ENCODE results near the gene ARHGAP30.
"Not testable (repeated sequence)": the region's sequence is repeated elsewhere in the genome, so short reads cannot be mapped to it uniquely, and the experiment has no call there.

ARHGAP30 gene

GRCh38 chr1:161073474-161074121, 3.9 kb upstream of the ARHGAP30 start:
- DNase-seq (ENCODE audit: low read depth in 4 of 4, low spot score in 1 of 4): no peak

- DNase-seq (ENCODE audit: low read depth in 4 of 4, low spot score in 1 of 4): no peak
These were observed 3.2 kb upstream of the ARHGAP30 start for GRCh38 chr1:161072751-161073449.

- DNase-seq (ENCODE audit: low read depth in 4 of 4, low spot score in 1 of 4): peak in 1 of 4 experiments; percentile 24
These were observed 2.2 kb upstream of the ARHGAP30 start for GRCh38 chr1:161071886-161072371.

GRCh38 chr1:161070761-161071160, 1.1 kb upstream of the ARHGAP30 start:
- DNase-seq (ENCODE audit: low read depth in 4 of 4, low spot score in 1 of 4): no peak

- no peak for DNase-seq (ENCODE audit: low read depth in 4 of 4, low spot score in 1 of 4)
These were observed 450 bp downstream of the ARHGAP30 start for GRCh38 chr1:161069241-161069640.

GRCh38 chr1:161068306-161069234, 1.1 kb downstream of the ARHGAP30 start:
- DNase-seq (ENCODE audit: low read depth in 4 of 4, low spot score in 1 of 4): peak in 3 of 4 experiments; percentile 47 to 78 (median 65)

- no peak for DNase-seq (ENCODE audit: low read depth in 4 of 4, low spot score in 1 of 4)
These were observed 3.0 kb downstream of the ARHGAP30 start for GRCh38 chr1:161066694-161067093.

GRCh38 chr1:161065681-161066080, 4.0 kb downstream of the ARHGAP30 start:
- DNase-seq (ENCODE audit: low read depth in 4 of 4, low spot score in 1 of 4): not testable (repeated sequence)

DNA sequence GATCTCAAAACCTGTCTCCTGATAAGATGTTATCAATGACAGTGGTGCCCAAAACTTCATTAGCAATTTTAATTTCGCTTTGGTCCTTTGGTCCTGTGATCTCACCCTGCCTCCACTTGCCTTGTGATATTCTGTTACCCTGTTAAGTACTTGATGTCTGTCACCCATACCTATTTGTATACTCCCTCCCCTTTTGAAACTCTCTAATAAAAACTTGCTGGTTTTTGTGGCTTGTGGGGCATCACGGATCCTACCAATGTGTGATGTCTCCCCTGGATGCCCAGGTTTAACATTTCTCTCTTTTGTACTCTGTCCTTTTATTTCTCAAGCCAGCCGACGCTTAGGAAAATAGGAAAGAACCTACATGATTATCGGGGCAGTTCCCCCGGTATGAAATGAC, 5.8 kb downstream of the ARHGAP30 start:
- not testable (repeated sequence) for DNase-seq (ENCODE audit: low read depth in 4 of 4, low spot score in 1 of 4)

GRCh38 chr1:161061419-161061818, 8.3 kb downstream of the ARHGAP30 start:
- DNase-seq (ENCODE audit: low read depth in 4 of 4, low spot score in 1 of 4): no peak

DNA sequence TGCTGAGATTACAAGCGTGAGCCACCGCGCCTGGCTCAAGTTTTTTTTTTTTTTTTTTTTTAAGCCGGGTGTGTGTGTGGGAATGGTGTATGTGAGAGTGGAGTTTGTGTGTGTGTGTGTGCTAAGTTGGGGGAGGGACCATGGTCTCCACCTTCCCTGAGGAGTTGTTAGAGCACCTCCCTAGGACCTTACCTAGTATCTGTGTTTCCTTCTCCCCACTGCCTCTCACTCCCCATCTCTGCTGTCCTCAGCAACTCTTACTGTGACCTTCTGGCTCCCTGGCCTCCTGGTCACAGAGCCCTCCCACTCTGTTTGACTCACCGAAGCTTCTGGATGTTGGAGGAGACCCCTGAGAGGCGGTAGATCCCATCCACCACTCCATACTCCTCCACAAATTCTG, 10.4 kb downstream of the ARHGAP30 start:
- no peak for DNase-seq (ENCODE audit: low read depth in 4 of 4, low spot score in 1 of 4)

GRCh38 chr1:161054805-161055204, 14.9 kb downstream of the ARHGAP30 start:
- DNase-seq (ENCODE audit: low read depth in 4 of 4, low spot score in 1 of 4): no peak

DNA sequence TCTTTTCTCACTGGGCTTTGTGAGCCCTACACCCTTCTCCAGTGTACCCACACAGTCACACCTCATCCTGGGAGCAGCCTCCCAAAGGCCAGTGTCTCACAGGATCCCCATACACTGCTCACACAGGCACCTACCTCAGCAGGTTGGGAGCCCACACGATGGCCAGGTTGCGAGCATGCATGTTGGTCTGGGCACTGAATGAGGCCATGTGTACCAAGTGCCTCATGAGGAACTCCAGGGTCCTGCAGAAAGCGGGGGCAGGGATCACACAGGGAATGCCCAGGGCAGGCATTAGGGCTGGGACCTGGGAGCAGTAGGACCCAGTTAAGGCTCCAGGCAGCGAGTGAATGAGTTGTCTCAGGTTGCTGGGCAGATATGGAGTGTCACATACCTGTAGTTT, 15.5 kb downstream of the ARHGAP30 start:
- DNase-seq (ENCODE audit: low read depth in 4 of 4, low spot score in 1 of 4): no peak

DNA sequence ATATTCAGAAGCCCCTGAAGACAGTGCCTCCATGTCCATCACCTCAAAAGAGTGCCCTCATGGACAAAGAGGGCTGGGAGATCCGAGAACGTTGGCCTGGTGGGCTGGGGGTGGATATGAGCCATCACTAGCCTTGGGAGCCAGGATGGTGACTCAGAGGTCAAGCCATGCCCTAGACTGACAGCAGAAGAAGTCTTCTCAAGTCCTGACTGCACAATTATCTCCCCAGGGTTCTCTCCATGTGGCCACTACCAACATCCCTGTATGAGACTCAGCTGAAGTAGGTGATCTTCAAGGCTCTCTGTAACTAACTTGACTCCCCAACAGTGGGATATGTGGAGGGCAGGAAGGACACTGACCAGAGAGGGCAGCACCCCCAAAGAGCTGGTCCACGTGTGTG, 16.8 kb downstream of the ARHGAP30 start:
- DNase-seq (ENCODE audit: low read depth in 4 of 4, low spot score in 1 of 4): no peak

- DNase-seq (ENCODE audit: low read depth in 4 of 4, low spot score in 1 of 4): no peak
These were observed 18.5 kb downstream of the ARHGAP30 start for GRCh38 chr1:161051219-161051618.

DNA sequence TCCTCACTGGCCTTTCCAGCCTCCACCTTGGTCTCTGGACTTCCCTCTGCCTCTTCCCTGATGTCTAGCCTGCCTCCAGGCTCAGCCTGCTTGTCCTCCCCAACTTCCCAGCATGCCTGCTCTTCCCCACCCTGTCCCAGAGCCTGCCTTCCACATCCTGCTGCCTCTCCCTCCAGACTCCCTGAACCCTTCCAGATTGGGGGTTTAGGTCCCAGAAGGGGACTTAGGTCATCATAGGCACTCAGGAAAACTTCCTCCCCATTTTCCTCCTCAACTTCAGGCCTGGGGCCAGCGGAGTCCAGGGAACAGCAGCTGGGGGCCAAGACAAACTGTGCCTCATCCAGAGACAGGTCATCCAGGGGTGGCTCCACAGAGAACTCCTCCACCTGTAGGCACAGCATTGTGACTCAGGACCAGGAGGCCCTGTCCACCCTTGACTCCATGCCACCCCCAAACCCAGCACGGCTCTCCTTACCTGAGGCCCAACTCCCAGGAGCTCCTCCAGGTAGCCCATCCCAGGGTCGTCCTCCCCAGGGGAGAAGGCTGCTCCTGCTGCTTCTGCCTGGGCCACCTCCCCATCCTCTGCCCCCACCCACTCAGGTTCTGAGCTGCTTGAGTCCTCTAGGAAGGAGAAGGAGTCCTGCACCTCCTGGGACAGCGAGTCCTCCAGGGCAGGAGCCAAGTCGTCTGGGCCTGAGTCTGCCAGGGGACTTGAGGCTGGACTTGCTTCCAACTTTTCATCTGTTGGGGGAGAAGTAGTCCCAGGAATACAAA, 20.6 kb downstream of the ARHGAP30 start:
- DNase-seq (ENCODE audit: low read depth in 4 of 4, low spot score in 1 of 4): no peak

- no peak for DNase-seq (ENCODE audit: low read depth in 4 of 4, low spot score in 1 of 4)
These were observed 22.0 kb downstream of the ARHGAP30 start for GRCh38 chr1:161047436-161048420.

DNA sequence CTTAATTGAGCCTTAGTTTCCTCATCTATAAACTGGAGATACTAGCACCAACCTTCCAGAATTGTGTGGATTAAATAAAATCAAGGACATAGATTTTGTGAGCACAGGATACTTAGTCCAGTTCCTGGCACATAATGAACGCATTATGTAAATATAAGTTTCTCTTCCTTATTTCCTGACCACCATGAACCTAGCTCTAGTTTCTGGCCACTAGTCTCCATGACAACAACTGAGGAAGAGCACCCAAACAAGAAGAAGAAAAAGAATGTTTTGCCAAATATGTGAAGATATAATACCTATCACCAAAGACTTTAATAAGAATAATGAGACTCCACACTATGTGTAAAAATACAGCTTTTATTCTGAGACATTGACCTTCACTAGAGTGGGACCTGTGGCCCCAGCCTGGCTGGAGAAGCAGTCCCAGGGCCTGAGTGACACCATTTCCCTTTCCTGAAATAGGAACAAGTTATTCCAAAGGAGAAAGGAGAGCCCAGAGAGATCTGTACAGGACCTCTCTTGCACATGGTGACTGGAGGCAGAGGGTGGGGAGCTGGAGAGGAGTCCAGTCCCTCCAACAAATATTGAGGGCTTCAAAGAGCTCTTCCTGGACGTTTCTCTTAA, 23.0 kb downstream of the ARHGAP30 start:
- no peak for DNase-seq (ENCODE audit: low read depth in 4 of 4, low spot score in 1 of 4)
